ENCODE results near the gene MED15. TPM values are rescaled to one million over a fixed set of nuclear protein-coding genes. Genes with fewer than 3 reads are reported as not detected.

MED15 gene
- total RNA-seq, 1 donor: 36.9 TPM

- TF ChIP-seq CTCF (IDR thresholded peaks at IDR 0.05; ENCODE audit: extremely low read depth, low read depth, low read length): no peak
- Histone ChIP-seq H3K79me2 (ENCODE audit: insufficient read depth, low read length) (peaks cover 17% of the 10 kb centered on the region), H3K27ac (ENCODE audit: low read depth, low read length) (no peak overlapping the region), H3K27me3 (ENCODE audit: insufficient read depth, low read length) (no peaks in the 10 kb centered on the region), H3K36me3 (ENCODE audit: insufficient read depth, low read length) (peaks cover 48% of the 10 kb centered on the region), H3K4me1 (ENCODE audit: insufficient read depth, low read length) (no peaks in the 10 kb centered on the region), H2AFZ (ENCODE audit: low read length) (no peak overlapping the region), H3K9me3 (ENCODE audit: low read depth, low read length) (no peaks in the 10 kb centered on the region), H3K4me3 (ENCODE audit: insufficient read depth, low read length) (no peak overlapping the region), H4K20me1 (ENCODE audit: insufficient read depth, low read length) (peaks cover 19% of the 10 kb centered on the region), H3K4me2 (ENCODE audit: insufficient read depth, low read length) (no peak overlapping the region)
- DNase-seq (ENCODE audit: insufficient read length, low spot score, missing footprints): peak; percentile 32
Measured at GRCh38 chr22:20586403-20586745, 79.0 kb downstream of the MED15 start.

DNA sequence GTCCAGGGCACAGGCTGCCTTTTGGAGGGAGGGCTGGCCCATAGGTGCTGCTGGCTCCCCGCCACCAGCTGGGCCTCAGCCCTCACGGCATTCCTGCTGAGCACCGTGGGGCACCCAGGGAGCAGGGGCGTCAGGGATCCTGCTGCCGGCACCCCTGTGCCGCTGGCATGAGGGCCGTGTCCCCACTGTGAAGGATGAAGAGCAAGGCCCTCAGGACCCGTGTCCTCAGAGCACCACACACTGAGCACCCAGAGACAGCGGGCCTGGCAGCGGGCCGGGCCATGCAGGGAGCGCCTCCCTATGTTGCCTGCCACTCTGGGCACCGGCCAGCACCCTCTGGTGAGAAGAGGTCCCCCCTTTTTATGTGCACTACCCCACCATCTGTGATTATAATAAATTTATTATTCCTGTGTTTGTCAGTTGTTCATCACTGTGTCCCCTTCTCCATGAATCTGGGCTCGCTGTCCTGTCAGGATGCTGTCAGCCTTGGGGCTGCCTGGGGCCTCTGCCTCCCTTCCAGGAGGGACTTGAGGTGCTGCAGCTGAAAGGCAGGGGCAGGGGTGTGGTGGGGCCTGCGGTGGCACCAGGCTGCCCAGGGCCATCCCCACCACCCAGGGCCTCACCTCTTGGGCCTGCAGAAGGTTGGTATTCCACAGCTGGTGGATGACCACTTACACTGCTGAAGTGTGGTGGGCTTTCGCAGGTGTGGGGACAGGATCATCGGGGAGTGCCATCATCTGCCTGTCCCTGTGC lies 80.0 kb downstream of the MED15 start:
- Histone ChIP-seq H3K36me3 (ENCODE audit: insufficient read depth, low read length) (peaks cover 44% of the 10 kb centered on the region), H3K4me3 (ENCODE audit: insufficient read depth, low read length) (no peak overlapping the region), H3K4me2 (ENCODE audit: insufficient read depth, low read length) (no peak overlapping the region), H3K4me1 (ENCODE audit: insufficient read depth, low read length) (no peaks in the 10 kb centered on the region), H3K27me3 (ENCODE audit: insufficient read depth, low read length) (no peaks in the 10 kb centered on the region), H4K20me1 (ENCODE audit: insufficient read depth, low read length) (peaks cover 11% of the 10 kb centered on the region), H3K79me2 (ENCODE audit: insufficient read depth, low read length) (peaks cover 8% of the 10 kb centered on the region), H2AFZ (ENCODE audit: low read length) (no peak overlapping the region), H3K27ac (ENCODE audit: low read depth, low read length) (no peak overlapping the region), H3K9me3 (ENCODE audit: low read depth, low read length) (no peaks in the 10 kb centered on the region)
- DNase-seq (ENCODE audit: insufficient read length, low spot score, missing footprints): peak; percentile 61
- no peak for TF ChIP-seq CTCF (IDR thresholded peaks at IDR 0.05; ENCODE audit: extremely low read depth, low read depth, low read length)

DNA sequence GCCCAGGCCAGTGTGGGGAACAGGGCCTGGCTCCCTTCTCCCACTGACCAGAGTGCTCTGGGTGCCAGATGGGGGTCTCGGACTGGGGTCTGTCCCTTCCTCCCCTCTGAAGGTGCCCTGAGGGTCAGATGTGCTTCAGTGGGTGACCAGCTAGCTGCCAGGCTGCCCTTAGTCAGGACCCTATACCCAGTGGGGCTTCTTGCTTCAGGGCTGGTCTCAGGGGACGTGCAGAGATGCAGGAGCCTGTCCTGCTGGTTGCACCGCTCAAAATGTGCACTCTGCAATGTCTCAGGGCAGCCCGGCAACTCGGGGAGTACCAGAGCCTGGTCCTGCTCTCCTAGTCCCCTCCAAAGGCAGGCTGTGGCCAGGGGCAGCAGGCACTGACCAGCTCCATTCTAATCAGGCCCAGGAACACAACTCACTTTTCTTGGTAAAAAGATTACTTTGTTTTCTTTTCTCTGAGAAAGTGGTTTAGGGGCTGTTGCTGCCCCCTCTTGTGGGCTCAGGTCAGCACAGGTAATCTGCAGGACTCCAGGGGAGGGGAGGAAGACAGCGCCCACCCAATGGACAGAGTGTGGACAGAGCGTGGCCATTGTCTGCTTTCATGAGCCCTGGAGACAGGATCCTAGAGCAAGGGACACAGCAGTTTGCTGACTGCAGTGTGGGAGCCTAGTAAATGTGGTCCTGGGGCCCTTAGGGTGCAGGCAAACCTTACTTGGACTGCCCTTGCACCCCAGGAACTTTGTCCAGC lies 80.9 kb downstream of the MED15 start:
- no peaks in the 10 kb centered on the region for H3K9me3 ChIP-seq (ENCODE audit: low read depth, low read length)
- H3K4me2 ChIP-seq (ENCODE audit: insufficient read depth, low read length): no peak overlapping the region
- peaks cover 10% of the 10 kb centered on the region for H4K20me1 ChIP-seq (ENCODE audit: insufficient read depth, low read length)
- H3K4me3 ChIP-seq (ENCODE audit: insufficient read depth, low read length): no peak overlapping the region
- peaks cover 37% of the 10 kb centered on the region for H3K36me3 ChIP-seq (ENCODE audit: insufficient read depth, low read length)
- peak; percentile 75 for DNase-seq (ENCODE audit: insufficient read length, low spot score, missing footprints)
- no peaks in the 10 kb centered on the region for H3K27me3 ChIP-seq (ENCODE audit: insufficient read depth, low read length)
- H2AFZ ChIP-seq (ENCODE audit: low read length): no peak overlapping the region
- H3K4me1 ChIP-seq (ENCODE audit: insufficient read depth, low read length): no peaks in the 10 kb centered on the region
- TF ChIP-seq CTCF (IDR thresholded peaks at IDR 0.05; ENCODE audit: extremely low read depth, low read depth, low read length): no peak
- peaks cover 2% of the 10 kb centered on the region for H3K79me2 ChIP-seq (ENCODE audit: insufficient read depth, low read length)
- H3K27ac ChIP-seq (ENCODE audit: low read depth, low read length): no peak overlapping the region

Data from osteoblast (primary cell).